Nephron (organoid): ENCODE data around the gene TRIM69.
"Not testable (repeated sequence)": the region's sequence is repeated elsewhere in the genome, so short reads cannot be mapped to it uniquely, and the experiment has no call there.

Experiments used
- H3K27ac Mint-ChIP-seq, 3 experiments: 2 replicates each; pipeline ENCODE4 v1.8.0; 2020; ENCODE audit warnings: mixed read lengths in 3 of 3, mild to moderate bottlenecking in 2 of 3, moderate library complexity in 1 of 3
- H3K27me3 Mint-ChIP-seq: 2 replicates; pipeline ENCODE4 v1.8.0; 2021; ENCODE audit warnings: low read depth, mild to moderate bottlenecking, moderate library complexity, mixed read lengths
- H3K36me3 Mint-ChIP-seq: 2 replicates; pipeline ENCODE4 v1.8.0; 2020; ENCODE audit warnings: low read depth, mixed read lengths
- H3K4me1 Mint-ChIP-seq: 2 replicates; pipeline ENCODE4 v1.8.0; 2020; ENCODE audit warnings: mixed read lengths
- H3K4me3 Mint-ChIP-seq, 3 experiments: 2 replicates each; pipeline ENCODE4 v1.8.0; 2020; ENCODE audit warnings: mild to moderate bottlenecking in 3 of 3, mixed read lengths in 3 of 3, moderate library complexity in 2 of 3
- H3K9me3 Mint-ChIP-seq: 2 replicates; pipeline ENCODE4 v1.8.0; 2020; ENCODE audit warnings: mixed read lengths
- TF ChIP-seq, protein P1 (sequence below), 3 experiments: fragments of 200-600 bp; sonication (generic); IDR thresholded peaks; one replicate each; pipeline ENCODE4 v1.5.0; 2021; ENCODE audit warnings: antibody characterized with exemption in 3 of 3; ENCODE audit not compliant: unreplicated experiment in 3 of 3

Gene TRIM69

DNA sequence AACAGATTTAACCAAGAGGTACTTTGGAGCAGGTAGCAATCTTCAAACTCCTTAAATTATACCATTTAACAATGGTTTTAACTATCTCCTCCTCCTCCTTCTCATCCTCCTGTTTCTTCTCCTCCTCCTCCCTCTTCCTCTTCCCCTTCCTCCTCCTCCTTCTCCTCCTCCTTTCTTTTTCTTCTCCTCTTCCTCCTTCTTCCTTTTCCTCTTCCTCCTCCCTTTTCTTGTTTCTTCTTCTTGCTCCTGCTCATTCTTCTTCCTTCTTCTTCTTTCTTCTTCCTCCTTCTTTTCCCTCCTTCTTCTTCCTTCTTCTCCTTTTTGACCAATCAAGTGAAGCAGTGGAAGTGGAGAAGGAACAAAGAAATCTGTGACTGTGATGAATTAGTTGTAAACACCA is 39.3 kb upstream of the TRIM69 start:
- peaks cover 10% of the 10 kb centered on the region for H3K9me3 Mint-ChIP-seq
- TF ChIP-seq, protein P1, sequence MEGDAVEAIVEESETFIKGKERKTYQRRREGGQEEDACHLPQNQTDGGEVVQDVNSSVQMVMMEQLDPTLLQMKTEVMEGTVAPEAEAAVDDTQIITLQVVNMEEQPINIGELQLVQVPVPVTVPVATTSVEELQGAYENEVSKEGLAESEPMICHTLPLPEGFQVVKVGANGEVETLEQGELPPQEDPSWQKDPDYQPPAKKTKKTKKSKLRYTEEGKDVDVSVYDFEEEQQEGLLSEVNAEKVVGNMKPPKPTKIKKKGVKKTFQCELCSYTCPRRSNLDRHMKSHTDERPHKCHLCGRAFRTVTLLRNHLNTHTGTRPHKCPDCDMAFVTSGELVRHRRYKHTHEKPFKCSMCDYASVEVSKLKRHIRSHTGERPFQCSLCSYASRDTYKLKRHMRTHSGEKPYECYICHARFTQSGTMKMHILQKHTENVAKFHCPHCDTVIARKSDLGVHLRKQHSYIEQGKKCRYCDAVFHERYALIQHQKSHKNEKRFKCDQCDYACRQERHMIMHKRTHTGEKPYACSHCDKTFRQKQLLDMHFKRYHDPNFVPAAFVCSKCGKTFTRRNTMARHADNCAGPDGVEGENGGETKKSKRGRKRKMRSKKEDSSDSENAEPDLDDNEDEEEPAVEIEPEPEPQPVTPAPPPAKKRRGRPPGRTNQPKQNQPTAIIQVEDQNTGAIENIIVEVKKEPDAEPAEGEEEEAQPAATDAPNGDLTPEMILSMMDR (IDR thresholded peaks at IDR 0.05; ENCODE audit: unreplicated experiment in 3 of 3): no peak
- H3K4me1 Mint-ChIP-seq: no peaks in the 10 kb centered on the region
- no peak overlapping the region for H3K27ac Mint-ChIP-seq
- H3K36me3 Mint-ChIP-seq: no peaks in the 10 kb centered on the region
- H3K4me3 Mint-ChIP-seq: no peak overlapping the region
- H3K27me3 Mint-ChIP-seq: peaks cover 4% of the 10 kb centered on the region

DNA sequence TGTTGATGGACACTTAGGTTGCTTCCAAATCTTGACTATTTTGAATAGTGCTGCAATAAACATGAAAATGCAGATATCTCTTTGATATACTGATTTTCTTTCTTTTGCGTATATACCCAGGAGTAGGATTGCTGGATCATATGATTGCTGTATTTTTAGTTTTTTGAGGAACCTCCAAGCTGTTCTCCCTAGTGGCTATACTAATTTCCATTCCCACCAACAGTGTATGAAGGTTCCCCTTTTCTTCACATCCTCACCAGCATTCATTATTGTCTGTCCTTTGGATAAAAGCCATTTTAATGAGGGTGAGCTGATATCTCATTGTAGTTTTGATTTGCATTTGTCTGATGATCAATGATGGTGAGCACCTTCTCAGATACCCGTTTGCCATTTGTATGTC is 37.7 kb upstream of the TRIM69 start:
- Mint-ChIP-seq H3K27ac (no peak overlapping the region), H3K36me3 (no peaks in the 10 kb centered on the region), H3K27me3 (peaks cover 4% of the 10 kb centered on the region), H3K4me3 (no peak overlapping the region), H3K9me3 (peaks cover 19% of the 10 kb centered on the region), H3K4me1 (no peaks in the 10 kb centered on the region)
- TF ChIP-seq, protein P1 (IDR thresholded peaks at IDR 0.05; ENCODE audit: unreplicated experiment in 3 of 3): no peak

DNA sequence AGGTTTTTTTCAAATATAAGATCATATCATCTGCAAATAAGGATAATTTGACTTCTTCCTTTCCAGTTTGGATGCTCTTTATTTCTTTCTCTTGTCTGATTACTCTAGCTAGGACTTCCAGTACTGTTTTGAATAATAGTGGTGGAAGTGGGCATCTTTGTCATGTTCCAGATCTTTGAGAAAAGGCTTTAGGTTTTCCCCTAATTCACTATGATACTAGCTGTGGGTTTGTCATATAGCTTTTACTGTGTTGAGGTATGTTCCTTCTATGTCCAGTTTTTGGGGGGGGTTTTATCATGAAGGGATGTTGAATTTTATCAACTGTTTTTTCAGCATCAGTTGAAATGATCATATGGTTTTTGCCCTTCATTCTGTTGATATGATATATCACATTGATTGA is 35.7 kb upstream of the TRIM69 start:
- H3K36me3 Mint-ChIP-seq, H3K4me1 Mint-ChIP-seq, H3K4me3 Mint-ChIP-seq, H3K27ac Mint-ChIP-seq: not testable (repeated sequence)
- H3K27me3 Mint-ChIP-seq: peaks cover 15% of the 10 kb centered on the region
- peaks cover 31% of the 10 kb centered on the region for H3K9me3 Mint-ChIP-seq

DNA sequence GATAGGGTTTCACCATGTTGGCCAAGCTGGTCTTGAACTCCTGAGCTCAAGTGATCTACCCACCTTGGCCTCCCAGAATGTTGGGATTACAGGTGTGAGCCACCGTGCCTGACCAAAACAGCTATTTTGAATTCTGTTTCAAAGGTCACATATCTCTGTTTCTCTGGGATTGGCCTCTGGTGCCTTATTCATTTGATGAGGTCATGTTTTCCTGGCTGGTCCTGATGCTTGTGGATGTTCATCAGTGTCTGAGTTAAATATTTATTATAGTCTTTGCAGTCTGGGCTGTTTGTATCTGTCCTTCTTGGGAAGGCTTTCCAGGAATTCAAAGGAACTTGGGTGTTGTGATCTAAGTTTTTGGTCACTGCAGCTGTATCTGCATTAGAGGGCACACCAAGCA is 30.3 kb upstream of the TRIM69 start:
- Mint-ChIP-seq H3K36me3 (no peaks in the 10 kb centered on the region), H3K9me3 (peaks cover 26% of the 10 kb centered on the region), H3K27ac (no peak overlapping the region), H3K27me3 (peaks cover 12% of the 10 kb centered on the region), H3K4me3 (no peak overlapping the region), H3K4me1 (peaks cover 6% of the 10 kb centered on the region)
- TF ChIP-seq, protein P1 (IDR thresholded peaks at IDR 0.05; ENCODE audit: unreplicated experiment in 3 of 3): no peak

DNA sequence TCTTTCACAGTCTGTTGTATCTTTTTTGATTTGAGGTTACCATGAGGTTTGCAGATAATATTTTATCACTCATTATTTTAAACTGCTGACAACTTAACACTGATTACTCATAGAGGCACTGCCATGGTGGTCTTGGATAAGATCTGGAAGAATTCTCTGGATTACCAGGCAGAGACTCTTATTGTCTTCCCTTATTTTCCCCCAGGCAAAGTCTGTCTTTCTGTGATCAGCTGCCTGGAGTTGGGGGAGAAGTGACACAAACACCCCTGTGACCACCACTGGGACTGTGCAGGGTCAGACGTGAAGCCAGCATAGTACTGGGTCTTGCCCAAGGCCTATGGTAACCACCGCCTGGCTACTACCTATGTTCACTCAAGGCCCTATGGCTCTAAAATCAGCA is 29.9 kb upstream of the TRIM69 start:
- Mint-ChIP-seq H3K36me3 (no peaks in the 10 kb centered on the region), H3K9me3 (peaks cover 26% of the 10 kb centered on the region), H3K27me3 (peaks cover 12% of the 10 kb centered on the region), H3K4me3 (no peak overlapping the region), H3K4me1 (peaks cover 9% of the 10 kb centered on the region), H3K27ac (no peak overlapping the region)
- TF ChIP-seq, protein P1 (IDR thresholded peaks at IDR 0.05; ENCODE audit: unreplicated experiment in 3 of 3): no peak

DNA sequence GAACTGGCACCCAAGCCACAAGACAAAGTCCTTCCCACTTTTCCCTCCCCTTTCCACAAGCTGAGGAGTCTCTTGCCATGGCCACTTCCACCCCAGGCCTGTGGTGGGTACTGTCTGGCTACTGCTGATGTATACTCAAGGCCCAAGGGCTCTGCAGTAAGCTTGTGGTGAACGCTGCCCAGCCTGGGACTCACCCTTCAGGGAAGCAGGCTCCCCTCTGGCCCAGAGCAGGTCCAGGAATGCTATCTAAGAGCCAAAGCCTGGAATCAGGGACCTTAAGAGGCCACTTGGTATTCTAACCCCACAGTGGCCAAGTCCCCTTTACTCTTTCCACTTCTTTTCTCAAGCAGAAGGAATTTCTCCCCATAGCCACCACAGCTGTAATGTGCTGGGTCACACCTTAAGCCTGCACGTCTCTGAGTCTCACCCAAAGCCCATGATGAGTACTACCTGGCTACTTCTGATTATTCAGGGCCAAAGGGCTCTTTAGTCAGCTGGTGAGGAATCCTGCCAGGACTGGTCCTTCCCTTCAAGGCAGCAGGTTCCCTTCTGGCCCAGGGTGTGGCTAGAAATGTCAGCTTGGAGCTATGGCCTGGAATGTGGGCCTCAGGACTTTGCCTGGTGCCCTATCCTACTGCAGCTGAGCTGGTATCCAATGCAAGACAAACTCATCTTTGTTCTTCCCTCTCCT is 29.2 kb upstream of the TRIM69 start:
- Mint-ChIP-seq H3K4me1 (peaks cover 10% of the 10 kb centered on the region), H3K27me3 (peaks cover 12% of the 10 kb centered on the region), H3K27ac (no peak overlapping the region), H3K36me3 (no peaks in the 10 kb centered on the region), H3K9me3 (peaks cover 20% of the 10 kb centered on the region), H3K4me3 (no peak overlapping the region)
- TF ChIP-seq, protein P1 (IDR thresholded peaks at IDR 0.05; ENCODE audit: unreplicated experiment in 3 of 3): no peak
